ENCODE measurements around the gene USP24. TPM values are rescaled to one million over a fixed set of nuclear protein-coding genes. Genes with fewer than 3 reads are reported as not detected.
A peak's percentile ranks its signal among the peaks of the same experiment; 100 is the strongest.

The USP24 gene
- total RNA-seq, 1 experiment from 2014 or later: 16.7 TPM

- in situ Hi-C loops (cut with HindIII; ENCODE audit: low pct_unique_long_range_greater_than_20kb, low sequenced_read_pairs): no loop called here
- DNase-seq (ENCODE audit: low read depth, low spot score): no peak
Measured at GRCh38 chr1:55055951-55056631, 159.1 kb downstream of the USP24 start.

GRCh38 chr1:55055084-55055882 lies 159.9 kb downstream of the USP24 start:
- in situ Hi-C loops (cut with HindIII; ENCODE audit: low pct_unique_long_range_greater_than_20kb, low sequenced_read_pairs): no loop called here
- DNase-seq (ENCODE audit: low read depth, low spot score): peak; percentile 52

GRCh38 chr1:55054396-55054795 lies 160.8 kb downstream of the USP24 start:
- DNase-seq (ENCODE audit: low read depth, low spot score): no peak
- in situ Hi-C loops (cut with HindIII; ENCODE audit: low pct_unique_long_range_greater_than_20kb, low sequenced_read_pairs): no loop called here

- DNase-seq (ENCODE audit: low read depth, low spot score): no peak
- in situ Hi-C loops (cut with HindIII; ENCODE audit: low pct_unique_long_range_greater_than_20kb, low sequenced_read_pairs): no loop called here
Measured at GRCh38 chr1:55053265-55053954, 161.8 kb downstream of the USP24 start.

- in situ Hi-C loops (cut with HindIII; ENCODE audit: low pct_unique_long_range_greater_than_20kb, low sequenced_read_pairs): no loop called here
- no peak for DNase-seq (ENCODE audit: low read depth, low spot score)
Measured at GRCh38 chr1:55052221-55053142, 162.7 kb downstream of the USP24 start.

GRCh38 chr1:55051621-55052020 lies 163.5 kb downstream of the USP24 start:
- no peak for DNase-seq (ENCODE audit: low read depth, low spot score)
- in situ Hi-C loops (cut with HindIII; ENCODE audit: low pct_unique_long_range_greater_than_20kb, low sequenced_read_pairs): no loop called here

GRCh38 chr1:55051169-55051568 lies 164.0 kb downstream of the USP24 start:
- in situ Hi-C loops (cut with HindIII; ENCODE audit: low pct_unique_long_range_greater_than_20kb, low sequenced_read_pairs): no loop called here
- no peak for DNase-seq (ENCODE audit: low read depth, low spot score)

GRCh38 chr1:55050283-55050682 lies 164.9 kb downstream of the USP24 start:
- peak; percentile 23 for DNase-seq (ENCODE audit: low read depth, low spot score)
- in situ Hi-C loops (cut with HindIII; ENCODE audit: low pct_unique_long_range_greater_than_20kb, low sequenced_read_pairs): no loop called here

GRCh38 chr1:55049914-55050278 lies 165.3 kb downstream of the USP24 start:
- DNase-seq (ENCODE audit: low read depth, low spot score): no peak
- in situ Hi-C loops (cut with HindIII; ENCODE audit: low pct_unique_long_range_greater_than_20kb, low sequenced_read_pairs): no loop called here

GRCh38 chr1:55049271-55049913 lies 165.8 kb downstream of the USP24 start:
- in situ Hi-C loops (cut with HindIII; ENCODE audit: low pct_unique_long_range_greater_than_20kb, low sequenced_read_pairs): no loop called here
- no peak for DNase-seq (ENCODE audit: low read depth, low spot score)

GRCh38 chr1:55048453-55049270 lies 166.5 kb downstream of the USP24 start:
- no peak for DNase-seq (ENCODE audit: low read depth, low spot score)
- in situ Hi-C loops (cut with HindIII; ENCODE audit: low pct_unique_long_range_greater_than_20kb, low sequenced_read_pairs): no loop called here

GRCh38 chr1:55047611-55048010 lies 167.6 kb downstream of the USP24 start:
- in situ Hi-C loops (cut with HindIII; ENCODE audit: low pct_unique_long_range_greater_than_20kb, low sequenced_read_pairs): no loop called here
- DNase-seq (ENCODE audit: low read depth, low spot score): no peak

- DNase-seq (ENCODE audit: low read depth, low spot score): no peak
- in situ Hi-C loops (cut with HindIII; ENCODE audit: low pct_unique_long_range_greater_than_20kb, low sequenced_read_pairs): no loop called here
Measured at GRCh38 chr1:55046871-55047270, 168.3 kb downstream of the USP24 start.

- DNase-seq (ENCODE audit: low read depth, low spot score): no peak
- in situ Hi-C loops (cut with HindIII; ENCODE audit: low pct_unique_long_range_greater_than_20kb, low sequenced_read_pairs): no loop called here
Measured at GRCh38 chr1:55045430-55045829, 169.7 kb downstream of the USP24 start.

GRCh38 chr1:55044617-55045397 lies 170.4 kb downstream of the USP24 start:
- in situ Hi-C loops (cut with HindIII; ENCODE audit: low pct_unique_long_range_greater_than_20kb, low sequenced_read_pairs): no loop called here
- DNase-seq (ENCODE audit: low read depth, low spot score): no peak

- no peak for DNase-seq (ENCODE audit: low read depth, low spot score)
- in situ Hi-C loops (cut with HindIII; ENCODE audit: low pct_unique_long_range_greater_than_20kb, low sequenced_read_pairs): no loop called here
Measured at GRCh38 chr1:55043726-55044125, 171.4 kb downstream of the USP24 start.

All from SK-MEL-5 (cell line).